22Rv1 (cell line): Measurements from ENCODE around the gene ZNF319.
"Not testable (repeated sequence)": the region's sequence is repeated elsewhere in the genome, so short reads cannot be mapped to it uniquely, and the experiment has no call there.

ENCODE experiments used
- CTCF ChIP-seq: fragments of 450-650 bp; IDR thresholded peaks from 2 replicates; pipeline ENCODE4 v1.5.1; 2017; ENCODE audit warnings: mild to moderate bottlenecking
- ZFX ChIP-seq: fragments of 450-650 bp; IDR thresholded peaks from 2 replicates; pipeline ENCODE4 v1.6.1; 2017; ENCODE audit warnings: antibody characterized with exemption, borderline replicate concordance

GRCh38 chr16:57978070-57978465, 22.4 kb downstream of the ZNF319 start:
- TF ChIP-seq CTCF, ZFX: not testable (repeated sequence)
